ENCODE results near the gene CZIB.

Gene CZIB

DNA sequence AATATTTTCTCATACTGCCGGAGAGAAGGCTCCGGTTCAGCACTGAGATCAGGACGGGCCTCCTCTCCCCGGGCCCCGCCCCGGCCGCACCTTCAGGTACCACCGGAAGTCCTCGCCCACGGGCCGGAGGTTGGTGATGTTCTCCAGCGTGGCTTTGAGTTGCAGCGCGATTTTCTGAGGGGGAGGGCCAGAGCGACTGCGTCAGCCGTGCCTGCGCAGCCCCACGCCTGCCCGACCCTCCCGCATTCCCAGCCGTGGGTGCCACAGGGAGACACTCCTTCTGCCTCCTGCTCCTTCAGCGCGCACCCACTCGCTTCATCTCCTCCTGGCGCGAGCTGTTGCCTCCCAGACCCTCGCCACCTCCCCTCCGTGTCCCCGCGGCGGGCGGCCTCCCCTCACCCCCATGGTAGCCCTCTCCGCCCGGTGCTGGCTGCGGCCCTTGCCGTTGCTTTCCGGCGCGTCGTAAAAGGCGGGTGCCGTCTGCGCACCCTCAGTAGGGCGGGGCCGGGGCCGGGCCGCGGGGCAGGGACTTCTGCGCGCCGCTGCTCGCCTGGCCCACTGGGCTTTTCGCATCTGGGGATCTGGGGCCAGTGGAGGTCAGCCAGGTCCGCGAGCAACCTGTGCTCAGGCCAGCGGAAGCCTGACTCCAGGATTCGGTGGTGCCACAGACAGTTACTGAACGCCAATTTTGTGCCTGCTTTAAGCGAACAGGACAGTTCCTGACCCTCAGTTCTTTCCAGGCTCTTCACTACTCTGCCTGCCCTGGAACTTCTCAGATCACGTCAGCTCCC, at the start of gene CZIB:
Gene CZIB, minus strand, starts transcription at position 464 of the 791 bp plus-strand sequence. Its CDS starts 59 bp downstream, at position 405.
- DNase-seq: peak; percentile 89 to 98 (median 96)

DNA sequence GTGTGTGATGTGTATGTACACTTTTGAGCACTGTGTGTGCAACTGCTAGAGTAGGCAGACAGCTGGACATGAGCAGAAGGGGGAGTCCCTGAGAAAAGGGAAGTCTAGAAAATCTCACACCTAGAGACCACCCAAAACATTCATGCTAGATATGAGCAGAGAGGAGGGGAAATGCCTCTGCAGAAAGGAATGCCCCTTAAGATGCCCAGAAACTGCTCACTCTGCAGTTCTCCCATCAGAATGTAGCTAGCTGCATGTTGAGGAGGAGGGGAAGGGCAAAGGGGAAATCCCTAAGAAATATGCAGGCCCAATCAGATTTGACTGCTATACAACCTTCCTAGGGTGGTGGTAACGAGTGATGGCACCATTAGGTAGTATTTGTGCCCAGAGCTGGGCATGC, 49.7 kb upstream of the CZIB start:
- peak in 2 of 3 donors; percentile 5 to 18 for DNase-seq

DNA sequence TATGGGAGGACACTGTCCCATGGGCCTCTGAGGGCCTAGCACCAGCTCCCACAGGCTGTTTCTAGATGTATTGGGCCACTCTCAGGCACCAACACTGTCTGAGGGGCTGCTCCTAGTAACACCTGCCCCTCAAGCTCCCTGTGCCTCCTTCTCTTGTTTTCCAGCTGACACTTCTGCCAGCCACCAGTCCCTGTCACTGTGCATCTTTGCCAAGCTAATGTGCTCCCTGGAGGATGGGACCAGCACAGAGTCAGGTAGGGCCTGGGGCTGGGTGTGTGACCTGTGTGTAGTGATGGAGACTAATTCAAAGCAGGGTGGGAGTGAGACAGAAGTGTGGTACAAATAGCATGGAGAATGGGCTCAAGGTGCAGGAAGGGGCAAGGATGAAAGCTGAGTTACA, 47.3 kb upstream of the CZIB start:
- no peak for DNase-seq

DNA sequence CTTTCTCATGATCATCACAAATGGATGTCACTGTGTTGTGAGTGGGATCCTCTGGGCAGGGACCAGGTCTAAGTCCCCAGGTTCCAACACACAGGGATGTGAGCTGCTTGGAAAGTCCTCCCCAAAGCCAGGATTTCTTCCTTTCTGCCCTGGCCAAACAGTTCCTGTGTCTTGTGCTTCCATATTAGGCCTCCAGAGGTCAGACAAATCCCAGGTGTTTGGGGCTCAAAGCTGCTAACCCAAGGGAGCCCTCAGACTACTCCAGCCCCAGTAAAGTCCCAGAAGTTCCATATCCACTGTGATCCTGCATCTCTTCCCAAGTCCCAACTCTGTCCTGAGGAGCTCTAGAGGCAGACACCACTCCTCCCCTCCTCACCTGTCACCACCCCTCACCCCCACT, 45.6 kb upstream of the CZIB start:
- peak in 1 of 3 donors; percentile 3 for DNase-seq

DNA sequence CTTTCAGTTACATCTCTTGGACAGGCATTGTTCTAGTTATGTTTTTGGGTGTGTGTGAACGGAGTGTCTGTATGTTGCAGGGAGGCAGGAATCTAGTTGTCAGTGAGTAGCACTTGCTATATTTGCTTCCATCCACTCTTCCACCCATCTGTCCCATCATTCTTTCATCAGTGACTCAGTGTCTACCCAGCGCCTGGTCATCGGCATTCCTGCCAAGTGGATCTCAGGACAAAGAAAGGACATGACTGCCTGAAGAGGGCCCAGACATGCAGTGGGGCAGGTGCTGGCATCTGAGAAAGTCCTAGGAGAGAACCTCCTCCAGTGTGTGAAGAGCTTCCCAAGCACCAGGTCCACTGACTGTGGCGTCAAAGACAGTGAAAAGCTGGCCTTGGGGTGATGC, 45.1 kb upstream of the CZIB start:
- DNase-seq: no peak

DNA sequence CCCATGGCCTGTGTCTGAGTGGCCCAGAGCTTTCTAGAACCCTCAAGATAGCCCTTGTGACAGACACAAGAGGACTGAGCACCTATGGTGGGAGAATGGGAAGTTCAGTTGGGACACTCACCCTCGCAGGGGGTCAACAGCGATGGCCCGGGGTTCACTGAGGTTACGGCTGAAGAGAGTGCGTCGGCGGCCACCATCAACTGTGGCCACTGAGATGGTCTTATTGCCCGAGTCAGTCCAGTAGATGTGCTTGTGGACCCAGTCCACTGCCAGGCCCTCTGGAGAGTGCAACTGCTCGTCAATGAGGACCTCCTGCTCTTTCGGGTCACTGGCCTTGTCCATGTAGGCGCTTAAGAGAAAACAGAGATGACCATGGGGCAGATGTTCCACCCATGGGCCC, 43.6 kb upstream of the CZIB start:
- no peak for DNase-seq

DNA sequence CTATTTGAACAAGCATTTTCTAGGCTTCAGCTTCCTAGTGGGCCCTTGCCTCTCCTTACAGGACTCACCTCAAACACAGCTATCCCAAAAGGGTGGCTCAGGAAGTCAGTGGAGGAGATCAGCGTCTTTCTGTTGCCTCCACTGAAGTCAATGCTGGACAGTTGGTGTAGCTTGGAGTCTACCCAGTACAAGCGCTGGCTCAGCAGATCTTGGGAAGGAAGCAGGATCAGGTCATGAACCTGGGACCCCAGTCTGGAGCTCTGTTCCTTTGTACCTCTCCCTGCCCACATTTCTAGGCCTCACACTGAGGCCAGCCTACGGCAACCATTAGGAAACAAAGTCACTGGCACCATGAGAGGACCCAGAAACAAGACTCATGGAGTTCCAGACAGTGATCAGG, 41.6 kb upstream of the CZIB start:
- DNase-seq: no peak

DNA sequence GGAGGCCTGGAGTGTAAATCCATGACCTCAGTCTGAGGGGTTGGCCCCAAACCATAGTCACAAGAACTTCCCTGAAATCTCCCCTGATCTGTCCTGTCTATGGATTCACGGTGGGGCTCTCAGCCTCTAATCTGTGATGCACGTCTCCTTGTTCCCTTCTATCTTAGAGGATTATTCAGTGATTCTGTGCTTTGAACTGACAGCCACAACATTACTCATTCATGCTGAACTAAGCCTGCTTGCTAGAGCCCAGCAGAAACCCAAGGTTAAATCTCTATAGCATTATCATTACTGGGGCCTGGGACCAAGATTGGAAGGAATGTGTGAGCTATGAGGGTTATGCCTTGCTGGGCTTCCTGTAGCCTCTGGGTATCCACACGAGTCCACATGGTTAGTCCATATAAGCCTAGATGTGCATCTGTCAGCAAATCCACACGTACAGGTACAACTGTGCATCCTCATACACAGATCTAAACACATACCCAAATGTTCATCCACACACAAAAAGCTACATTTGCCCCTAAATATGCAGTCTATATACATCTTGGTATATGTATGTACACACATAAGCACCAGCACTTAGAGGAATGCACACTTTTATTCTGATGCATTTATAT, 40.3 kb upstream of the CZIB start:
- no peak for DNase-seq

DNA sequence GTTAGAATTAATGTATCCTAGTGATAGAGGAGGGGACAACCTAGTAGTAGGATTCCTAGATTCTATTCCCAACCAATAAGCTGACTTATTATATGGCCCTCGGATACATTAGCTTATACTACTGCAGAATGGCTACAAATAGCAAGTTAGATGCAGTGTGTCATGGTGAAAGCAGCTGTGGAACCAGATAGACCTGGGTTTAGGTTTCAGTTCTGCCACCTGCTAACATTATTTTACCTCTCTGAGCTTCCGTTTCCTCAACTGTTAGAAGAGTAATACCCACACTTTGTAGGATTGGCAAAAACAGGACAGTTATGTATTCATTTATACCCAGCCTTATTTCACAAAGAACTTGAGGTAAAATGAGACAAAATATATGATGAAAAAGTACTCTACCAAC, 39.5 kb upstream of the CZIB start:
- no peak for DNase-seq

DNA sequence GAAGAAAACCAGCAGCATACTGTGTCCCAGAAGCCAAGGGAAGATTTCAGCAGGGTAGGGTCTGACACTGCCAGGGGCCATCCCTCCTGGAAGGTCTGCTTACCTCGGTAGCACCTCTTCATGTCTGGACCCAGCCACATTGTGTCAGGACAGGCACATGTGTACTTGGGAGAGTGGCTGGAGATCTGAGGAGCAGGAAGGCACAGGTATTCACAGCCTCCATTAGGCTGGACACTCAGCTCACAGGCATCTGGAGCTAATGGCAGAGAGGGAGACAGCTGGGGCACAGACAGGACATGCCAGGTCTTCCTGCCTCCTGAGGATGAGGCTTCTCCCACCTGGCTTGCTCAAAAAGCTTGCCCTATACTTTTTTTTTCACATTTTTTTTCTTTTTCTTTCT, 37.8 kb upstream of the CZIB start:
- no peak for DNase-seq

DNA sequence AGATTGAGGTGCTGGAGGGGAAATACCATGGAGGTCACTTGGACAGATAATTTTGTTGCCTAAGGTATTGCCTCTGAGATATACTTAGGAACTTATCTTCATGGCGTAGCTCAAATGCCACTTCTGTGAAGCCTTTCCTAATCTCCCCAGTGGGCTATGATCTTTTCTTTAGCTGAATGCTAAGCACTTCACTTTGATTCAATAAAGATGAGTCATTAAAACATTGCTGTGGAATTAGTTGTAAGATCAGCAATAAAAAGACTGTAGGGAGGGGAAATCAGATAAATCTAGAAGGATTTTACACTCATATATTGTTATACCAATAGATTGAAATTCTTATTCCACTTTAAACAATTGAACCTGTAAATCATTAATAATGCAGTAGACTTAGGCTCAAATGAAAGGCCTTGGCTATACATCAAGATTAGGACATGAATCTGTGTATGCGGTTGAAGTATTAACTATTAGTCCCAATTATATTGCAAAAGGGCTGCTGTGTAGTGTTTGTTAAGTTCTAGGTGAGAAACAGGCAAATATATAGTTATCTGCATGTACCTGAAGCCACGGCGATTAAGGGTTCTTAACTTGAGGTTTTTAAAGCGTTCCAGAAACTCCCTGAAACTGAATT, 37.1 kb upstream of the CZIB start:
- no peak for DNase-seq

DNA sequence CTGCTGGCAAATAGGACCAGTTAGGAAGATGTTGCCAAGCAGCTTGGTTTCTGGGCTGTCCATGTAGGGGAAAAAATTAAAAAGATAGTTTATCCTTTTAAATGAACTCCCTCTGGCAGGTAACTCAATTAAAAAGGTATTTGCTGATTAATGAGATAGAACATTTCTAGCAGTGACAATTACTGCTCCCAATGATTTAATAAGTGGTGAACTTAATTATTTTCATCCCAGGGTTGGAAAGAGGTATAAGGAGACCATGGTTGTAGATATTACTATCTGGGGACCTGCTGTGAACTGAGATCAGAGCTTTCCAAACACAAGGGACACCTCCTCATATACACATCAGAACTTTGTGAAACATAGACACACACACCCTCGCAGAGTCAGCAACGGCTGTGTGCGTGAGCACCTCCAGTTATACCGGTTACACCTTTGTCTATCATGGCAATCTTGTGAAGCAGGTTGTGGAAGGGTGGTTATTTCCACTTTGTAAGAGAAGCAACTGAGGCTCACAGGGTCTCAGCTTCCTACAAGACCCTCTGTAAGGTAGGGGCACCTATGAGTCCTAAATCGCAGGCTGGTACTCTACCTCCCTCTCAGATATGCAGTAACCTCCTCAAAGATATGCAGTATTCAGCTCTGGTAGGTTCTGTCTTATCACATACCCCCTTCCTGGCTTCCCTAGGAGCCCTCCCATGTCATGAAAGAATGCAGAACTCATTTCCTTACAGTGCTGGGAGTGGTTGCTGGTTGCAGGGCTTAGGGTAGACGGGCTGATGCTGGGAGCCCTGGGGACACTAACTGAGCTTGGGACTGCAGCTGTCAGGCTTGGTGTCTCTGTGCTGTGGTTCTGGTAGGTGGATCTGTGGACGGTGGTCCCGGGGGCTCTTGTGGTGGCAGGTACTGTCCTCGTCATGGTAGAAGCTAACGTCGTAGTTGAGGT, 36.3 kb upstream of the CZIB start:
- no peak for DNase-seq

DNA sequence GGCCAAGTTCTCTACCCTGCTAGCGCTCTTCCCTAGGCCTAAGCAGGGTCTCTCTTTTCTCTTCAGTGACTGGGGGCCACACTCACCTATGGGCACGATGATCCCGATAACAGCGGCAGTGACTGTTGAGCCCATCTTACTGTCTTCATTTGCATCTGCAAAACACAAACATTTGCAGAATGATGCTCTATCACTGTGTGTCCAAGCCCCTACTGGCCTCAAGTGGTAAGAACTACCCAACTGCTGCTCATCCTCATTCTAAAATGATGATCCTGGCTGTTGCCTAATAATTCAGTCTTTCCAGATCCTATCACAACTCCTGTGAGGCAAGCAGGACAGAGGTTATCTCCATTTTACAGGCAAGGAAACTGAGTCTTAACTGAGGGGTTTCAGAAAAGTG, 34.6 kb upstream of the CZIB start:
- no peak for DNase-seq

DNA sequence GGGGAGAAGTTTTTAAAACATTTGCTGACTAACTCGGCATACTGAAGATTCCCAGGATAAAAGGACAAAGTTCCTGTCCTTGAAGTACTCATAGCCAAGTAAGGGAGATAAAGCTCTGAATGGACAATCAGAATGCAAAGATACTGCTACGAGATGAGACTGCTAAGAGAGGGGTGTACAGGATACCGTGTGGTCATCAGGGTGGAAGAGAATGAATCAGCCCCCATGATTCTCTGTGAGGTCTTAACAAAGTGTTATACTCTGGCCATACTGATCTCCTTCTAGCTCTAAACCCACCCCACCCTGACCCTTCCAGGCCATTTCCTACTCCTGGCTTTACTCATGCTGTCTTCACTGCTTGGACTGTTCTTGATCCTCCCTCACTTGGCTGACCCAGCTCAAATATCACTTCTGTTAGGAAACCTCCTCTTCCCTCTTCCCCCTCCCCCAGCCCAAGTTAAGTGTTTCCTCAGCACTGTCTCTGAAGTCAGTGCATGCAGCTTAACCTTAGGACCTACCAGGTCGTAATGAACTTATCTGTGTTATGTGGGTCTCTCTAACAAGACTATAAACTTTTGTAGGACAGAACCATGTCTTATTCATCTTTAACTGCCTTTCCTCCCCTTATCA, 33.7 kb upstream of the CZIB start:
- no peak for DNase-seq

DNA sequence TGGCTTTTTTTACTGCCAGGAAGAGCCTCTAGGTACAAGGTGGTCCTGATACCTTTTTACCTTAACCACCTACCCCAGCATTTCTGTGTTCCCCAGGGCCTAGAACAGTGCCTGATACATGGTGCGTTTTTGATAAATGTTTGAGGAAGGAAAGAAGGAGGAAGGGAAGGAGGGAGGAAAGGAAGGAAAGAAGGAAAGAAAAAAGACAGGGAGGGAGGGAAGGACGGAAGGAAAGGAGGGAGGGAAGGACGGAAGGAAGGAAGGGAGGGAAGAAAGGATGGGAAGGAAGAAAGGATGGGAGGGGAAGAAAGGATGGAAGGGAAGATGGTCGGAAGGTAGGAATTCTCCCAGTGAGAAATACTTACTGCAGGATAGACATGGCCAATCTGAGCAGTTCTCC, 29.9 kb upstream of the CZIB start:
- no peak for DNase-seq

DNA sequence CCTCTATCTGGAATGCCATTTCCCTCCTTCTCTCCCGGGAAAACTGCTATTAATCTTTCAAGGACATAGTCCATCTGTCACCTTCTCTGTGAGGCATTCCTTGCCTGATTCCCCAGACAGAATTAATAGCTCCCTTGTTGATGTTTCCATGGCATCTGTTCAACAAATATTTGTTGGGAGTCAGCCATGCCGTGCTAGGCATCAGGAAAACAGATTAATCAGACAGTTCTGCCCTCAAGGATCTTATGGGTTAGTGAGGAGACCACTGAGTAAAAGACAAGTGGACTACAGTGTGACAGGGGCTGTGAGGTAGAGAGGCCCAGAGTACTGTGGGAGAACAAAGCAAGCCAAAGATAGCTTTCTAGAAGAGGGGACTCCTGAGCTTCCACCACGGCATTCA, 29.3 kb upstream of the CZIB start:
- no peak for DNase-seq

DNA sequence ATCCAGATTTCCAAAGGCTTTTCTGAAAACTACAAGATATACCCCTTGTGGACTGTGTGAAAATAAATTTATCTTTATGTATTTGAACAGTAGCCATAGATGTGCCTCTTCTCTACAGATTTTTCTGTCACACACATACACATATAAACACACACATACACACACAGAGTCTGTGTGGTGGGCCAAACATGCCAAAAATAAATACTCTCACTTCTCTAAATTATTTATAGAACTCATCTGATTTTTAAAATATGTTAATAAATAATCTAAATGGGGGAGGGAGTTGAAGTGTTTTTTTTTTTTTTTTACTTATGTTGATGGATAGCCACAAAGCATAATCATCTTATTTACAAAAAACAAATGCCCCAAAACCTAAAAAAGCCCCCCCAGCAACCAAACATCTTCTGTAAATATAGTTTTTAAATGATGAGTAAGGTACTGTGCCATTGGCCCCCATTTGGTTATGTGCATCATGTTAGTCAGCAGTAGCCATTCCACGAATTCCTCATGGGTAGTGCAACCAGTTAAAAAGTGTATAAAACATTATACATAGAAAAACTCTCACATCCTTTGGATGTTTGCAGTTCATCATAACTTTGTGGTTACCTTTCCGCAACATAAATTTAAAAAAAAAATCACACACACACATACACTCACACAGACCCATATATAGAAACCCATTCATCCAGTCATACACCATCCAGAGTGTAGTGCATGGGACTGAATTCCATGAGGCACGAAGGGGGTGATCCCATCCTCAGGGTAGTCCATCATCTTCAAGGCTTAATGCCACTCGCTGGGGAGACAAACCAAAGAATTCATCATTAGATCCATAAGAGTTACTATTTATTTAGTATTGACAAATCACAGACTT, 26.1 kb upstream of the CZIB start:
- DNase-seq: no peak

DNA sequence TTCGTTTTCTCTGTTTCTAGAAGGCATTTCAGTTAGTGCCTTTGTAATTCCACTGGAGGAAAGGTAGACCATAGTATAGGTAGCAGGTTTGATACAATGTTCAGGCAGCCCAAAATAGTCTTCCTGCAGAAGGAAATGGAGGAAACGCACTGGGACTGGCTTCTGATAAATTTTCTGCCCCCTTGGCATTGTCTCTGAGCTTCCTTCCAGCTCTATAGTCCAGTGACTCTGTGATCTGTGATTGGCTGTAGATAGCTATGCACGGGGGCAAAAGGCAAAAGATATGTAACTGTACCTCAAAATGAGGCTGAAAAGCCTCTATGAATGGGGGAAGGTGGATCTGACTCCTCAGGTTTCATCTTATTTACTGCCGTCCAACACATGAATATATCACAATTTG, 23.7 kb upstream of the CZIB start:
- no peak for DNase-seq

DNA sequence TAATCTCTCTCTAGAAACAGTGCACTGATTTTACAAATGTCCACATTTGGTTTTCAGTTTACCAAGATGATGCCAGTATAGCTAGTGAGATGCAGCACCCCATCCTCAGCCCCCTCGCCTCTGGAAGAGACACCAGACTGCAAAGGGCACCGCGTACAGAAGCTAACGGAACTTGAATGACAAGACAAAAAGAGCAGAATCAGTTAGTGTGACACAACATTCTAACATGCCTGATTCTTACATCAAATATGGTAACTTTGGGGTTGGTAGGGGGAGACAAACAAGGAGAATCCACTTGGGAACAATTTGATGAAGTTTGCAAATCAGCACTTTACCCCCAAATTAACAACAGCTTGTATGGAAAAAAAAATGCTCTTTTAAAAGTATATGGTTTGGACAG, 21.9 kb upstream of the CZIB start:
- no peak for DNase-seq

DNA sequence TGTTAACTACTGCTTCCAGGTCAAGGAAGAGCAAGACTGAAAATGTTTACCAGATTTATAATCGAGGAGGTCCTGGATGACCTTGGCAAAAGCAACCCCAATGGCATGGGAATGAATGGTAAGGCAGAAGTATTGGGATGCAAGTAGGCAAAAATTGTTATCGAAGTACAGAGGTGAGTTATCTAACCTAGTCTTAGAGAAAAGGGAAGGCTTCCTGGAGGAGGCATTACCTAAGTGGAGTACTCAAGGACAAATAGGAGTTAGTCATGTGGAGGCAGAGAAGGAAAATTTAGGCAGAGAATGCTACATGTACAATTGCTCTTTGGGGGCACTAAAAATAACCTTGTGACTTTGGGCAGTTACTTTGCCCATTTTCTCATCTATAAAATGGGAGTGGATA, 21.4 kb upstream of the CZIB start:
- no peak for DNase-seq

Data from suppressor macrophage treated with lipopolysaccharide for 1 hour (primary cell).